Bronchial epithelial cell (primary cell): ENCODE results near the gene MMP25. TPM values are rescaled to one million over a fixed set of nuclear protein-coding genes. Genes with fewer than 3 reads are reported as not detected.
"Not testable (repeated sequence)": the region's sequence is repeated elsewhere in the genome, so short reads cannot be mapped to it uniquely, and the experiment has no call there.

Experiments used
- DNase-seq: peaks from one replicate; pipeline ENCODE4 v3.0.0-alpha.2; 2010; ENCODE audit warnings: low read depth
- FAIRE-seq: peaks from 2 replicates; lab custom pipeline; 2011; peaks lifted over from hg19 to GRCh38; lab: Jason Lieb, UNC
- H3K27me3 ChIP-seq: 2 replicates; pipeline ENCODE4 v1.5.1; 2011; ENCODE audit warnings: low read length; ENCODE audit not compliant: control insufficient read depth, insufficient read depth
- H3K36me3 ChIP-seq: 2 replicates; pipeline ENCODE4 v1.5.1; 2011; ENCODE audit warnings: low read length; ENCODE audit not compliant: control insufficient read depth, insufficient read depth
- H3K4me3 ChIP-seq: 2 replicates; pipeline ENCODE4 v1.5.1; 2011; ENCODE audit warnings: mild to moderate bottlenecking, low read depth, low read length, control low read depth
- total RNA-seq: library from RNA; depleted of rRNA; stranded (reverse); fragments of >200 nt; gene quantifications from 2 replicates; pipeline ENCODE4 v1.2.1, GENCODE V29; 2014
- TF ChIP-seq, protein P1 (sequence below): IDR thresholded peaks from 2 replicates; pipeline ENCODE4 v1.5.1; 2011; ENCODE audit warnings: mild to moderate bottlenecking, moderate library complexity, low read length, control low read depth, inconsistent platforms; ENCODE audit not compliant: insufficient read depth, severe bottlenecking

The MMP25 gene
- total RNA-seq, 1 donor from 2014 or later: under 0.01 TPM

DNA sequence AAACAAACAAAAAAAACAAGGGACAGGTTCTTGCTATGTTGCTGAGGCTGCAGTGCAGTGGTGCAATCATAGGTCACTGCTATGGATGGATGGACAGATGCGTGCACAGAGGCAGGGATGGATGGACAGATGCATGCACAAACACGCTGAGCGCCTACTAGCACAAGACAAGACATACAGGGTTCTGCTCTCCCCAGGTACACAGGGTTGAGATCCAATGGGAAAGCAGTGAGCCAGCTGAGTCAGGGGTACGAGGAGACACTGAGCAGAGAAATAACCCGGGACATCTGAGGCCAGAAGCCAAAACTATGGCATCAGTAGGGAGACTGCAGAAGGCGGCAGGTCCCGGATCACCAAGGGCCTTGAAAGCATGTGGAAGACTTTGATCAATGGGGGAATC lies 25.3 kb downstream of the MMP25 start:
- TF ChIP-seq, protein P1, sequence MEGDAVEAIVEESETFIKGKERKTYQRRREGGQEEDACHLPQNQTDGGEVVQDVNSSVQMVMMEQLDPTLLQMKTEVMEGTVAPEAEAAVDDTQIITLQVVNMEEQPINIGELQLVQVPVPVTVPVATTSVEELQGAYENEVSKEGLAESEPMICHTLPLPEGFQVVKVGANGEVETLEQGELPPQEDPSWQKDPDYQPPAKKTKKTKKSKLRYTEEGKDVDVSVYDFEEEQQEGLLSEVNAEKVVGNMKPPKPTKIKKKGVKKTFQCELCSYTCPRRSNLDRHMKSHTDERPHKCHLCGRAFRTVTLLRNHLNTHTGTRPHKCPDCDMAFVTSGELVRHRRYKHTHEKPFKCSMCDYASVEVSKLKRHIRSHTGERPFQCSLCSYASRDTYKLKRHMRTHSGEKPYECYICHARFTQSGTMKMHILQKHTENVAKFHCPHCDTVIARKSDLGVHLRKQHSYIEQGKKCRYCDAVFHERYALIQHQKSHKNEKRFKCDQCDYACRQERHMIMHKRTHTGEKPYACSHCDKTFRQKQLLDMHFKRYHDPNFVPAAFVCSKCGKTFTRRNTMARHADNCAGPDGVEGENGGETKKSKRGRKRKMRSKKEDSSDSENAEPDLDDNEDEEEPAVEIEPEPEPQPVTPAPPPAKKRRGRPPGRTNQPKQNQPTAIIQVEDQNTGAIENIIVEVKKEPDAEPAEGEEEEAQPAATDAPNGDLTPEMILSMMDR: no peak
- Histone ChIP-seq H3K4me3 (no peak overlapping the region), H3K36me3 (no peaks in the 10 kb centered on the region), H3K27me3 (no peaks in the 10 kb centered on the region)
- FAIRE-seq (no peak), DNase-seq (no peak)

DNA sequence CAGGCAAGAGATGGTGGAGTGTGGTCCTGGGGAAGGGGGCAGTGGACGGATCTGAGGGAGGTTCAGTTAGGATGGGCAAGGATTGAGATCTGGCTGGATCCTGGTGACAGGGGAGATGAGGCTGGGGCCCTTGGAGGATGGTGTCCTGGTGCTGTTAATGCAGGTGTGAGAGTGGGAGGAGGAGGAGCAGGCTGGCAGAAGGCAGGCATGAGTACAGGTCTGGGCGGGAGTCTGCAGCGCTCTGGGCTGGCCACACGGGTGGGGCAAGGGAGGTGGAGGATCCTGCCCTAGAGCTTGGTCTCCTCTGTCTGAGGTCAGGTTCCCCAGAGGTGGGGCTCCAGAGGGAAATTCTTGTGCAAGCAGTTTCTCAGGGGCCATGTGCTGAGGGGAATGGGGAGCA lies 25.8 kb downstream of the MMP25 start:
- DNase-seq, H3K36me3 ChIP-seq, H3K27me3 ChIP-seq, H3K4me3 ChIP-seq: not testable (repeated sequence)
- peak; percentile 77 for FAIRE-seq

DNA sequence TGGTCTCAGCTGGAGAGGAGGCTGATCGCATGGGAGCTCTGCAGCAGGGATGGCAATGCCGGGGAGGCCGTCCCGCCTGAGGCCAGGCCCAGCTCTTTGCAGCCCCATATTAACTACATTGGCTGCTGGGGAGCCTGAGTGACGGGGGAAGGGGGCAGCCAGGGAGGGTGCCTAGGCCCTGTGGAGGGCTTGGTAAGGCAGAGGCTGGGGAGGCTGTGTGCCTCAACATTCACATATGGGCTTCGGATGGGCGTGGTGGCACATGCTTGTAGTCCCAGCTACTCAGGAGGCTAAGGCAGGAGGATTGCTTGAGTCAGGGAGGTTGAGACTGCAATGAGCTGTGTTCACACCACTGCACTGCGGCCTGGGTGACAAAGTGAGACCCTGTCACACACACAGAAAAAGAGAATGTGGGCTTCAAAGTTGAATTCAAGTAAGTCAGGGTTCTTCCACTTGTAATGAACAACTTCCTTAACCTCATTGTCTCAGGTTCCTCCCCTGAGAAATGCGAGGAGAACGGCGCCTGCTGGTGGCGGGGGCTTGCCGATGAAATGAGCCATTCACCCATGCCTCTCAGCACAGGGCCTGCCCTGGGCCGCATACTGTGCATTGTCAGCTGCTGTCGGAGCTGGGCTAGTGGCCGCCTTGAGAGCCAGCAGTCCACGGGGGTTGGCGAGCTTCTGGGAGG lies 26.4 kb downstream of the MMP25 start:
- H3K4me3 ChIP-seq, H3K27me3 ChIP-seq, H3K36me3 ChIP-seq, DNase-seq: not testable (repeated sequence)
- peak; percentile 43 for FAIRE-seq

DNA sequence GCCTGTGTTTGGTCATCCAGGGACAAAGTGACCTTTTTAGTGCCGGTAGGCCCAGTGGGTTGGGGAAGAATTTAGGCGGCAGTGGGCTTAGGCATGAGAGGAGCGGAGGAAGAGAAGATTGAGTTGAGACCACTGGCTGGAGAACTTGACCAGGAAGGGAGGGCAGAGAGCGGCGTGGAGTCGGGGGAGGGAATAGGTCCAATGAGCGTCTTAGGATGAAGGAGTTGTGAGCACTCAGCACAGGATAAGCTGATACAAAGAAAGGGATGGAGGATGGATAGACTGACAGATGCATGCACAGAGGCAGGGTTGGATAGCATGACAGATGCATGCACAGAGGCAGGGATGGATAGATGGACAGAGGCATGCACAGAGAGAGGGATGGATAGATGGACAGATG lies 27.1 kb downstream of the MMP25 start:
- no peak for FAIRE-seq

DNA sequence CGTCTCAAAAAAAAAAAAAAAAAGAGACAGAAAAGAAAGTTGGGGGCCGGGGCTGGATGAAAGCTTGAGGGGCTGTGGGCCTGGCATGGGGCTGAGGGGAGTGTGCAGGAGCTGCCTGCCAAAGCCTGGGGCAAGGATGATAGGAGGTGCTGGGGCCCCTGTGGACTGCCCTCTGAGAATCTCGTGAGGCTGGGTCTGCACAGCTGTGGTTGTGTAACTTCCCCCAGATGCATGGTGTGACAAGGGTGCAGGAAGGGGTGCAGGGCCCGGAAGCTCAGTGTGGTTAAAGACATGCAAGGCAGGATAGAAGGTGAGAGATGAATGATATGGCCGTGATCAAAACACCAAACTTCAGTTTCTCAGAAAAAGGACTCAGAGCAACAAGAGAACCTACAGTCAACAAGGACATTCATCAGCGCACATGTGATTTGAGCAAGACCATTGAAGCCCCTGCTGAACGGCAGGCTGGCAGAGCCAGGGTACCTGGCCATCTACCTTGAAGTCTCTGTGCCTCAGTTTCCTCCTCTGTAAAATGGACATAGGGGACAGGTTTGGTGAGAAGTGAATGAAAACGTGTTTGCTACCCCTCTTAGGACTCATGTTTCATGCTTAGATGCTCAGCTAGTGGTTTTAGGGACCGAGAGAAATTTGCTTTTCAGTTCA lies 28.6 kb downstream of the MMP25 start:
- Histone ChIP-seq H3K27me3 (no peaks in the 10 kb centered on the region), H3K4me3 (no peak overlapping the region), H3K36me3 (no peaks in the 10 kb centered on the region)
- no peak for DNase-seq
- TF ChIP-seq, protein P1: no peak
- FAIRE-seq: no peak

More for the DNA sequence above, 27.1 kb downstream of the MMP25 start:
- Histone ChIP-seq H3K4me3 (no peak overlapping the region), H3K27me3 (no peaks in the 10 kb centered on the region), H3K36me3 (no peaks in the 10 kb centered on the region)
- DNase-seq: no peak
- TF ChIP-seq, protein P1: no peak

DNA sequence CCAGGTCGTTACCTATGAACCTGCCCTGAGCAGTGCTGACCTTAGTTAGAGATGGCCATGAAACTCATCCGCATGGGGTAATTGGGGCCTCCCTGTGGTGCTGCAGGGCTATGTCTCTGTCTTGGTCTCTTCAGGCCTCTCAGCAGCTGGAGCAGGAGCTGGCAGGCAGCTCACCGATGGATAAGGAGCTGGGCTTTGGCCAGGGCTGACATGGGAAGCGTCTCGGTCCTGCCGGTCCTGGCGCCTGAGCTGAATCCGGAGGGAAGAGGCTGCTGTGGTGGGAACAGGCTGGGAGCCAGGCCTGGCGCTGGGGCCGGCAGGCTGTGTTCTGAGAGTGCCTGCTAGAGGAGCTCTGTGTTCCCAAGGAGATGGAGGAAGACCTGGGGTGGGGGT lies 29.2 kb downstream of the MMP25 start:
- TF ChIP-seq, protein P1: no peak
- FAIRE-seq: no peak

DNA sequence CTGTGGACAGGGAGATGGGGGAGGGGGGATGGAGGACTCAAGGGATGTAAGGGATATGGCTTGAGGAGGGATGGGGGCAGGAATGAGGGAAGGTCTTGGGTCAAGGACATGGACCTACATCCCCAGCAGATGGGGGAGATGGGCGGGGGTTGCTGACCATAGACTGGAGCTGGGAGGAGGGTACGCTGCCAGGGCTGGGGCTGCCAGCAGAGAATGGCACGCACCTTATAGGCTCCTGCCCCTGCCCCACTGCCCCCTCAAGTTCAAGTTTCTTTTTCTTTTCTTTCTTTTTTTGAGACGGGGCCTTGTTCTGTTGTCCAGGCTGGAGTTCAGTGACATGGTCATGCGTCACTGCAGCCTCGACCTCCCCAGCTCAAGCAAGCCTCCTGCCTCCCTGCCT lies 29.6 kb downstream of the MMP25 start:
- H3K27me3 ChIP-seq, H3K36me3 ChIP-seq, DNase-seq, H3K4me3 ChIP-seq, FAIRE-seq: not testable (repeated sequence)

More for the DNA sequence above, 29.2 kb downstream of the MMP25 start:
- H3K4me3 ChIP-seq: no peak overlapping the region
- no peak for DNase-seq
- H3K27me3 ChIP-seq: peaks cover under 1% of the 10 kb centered on the region
- H3K36me3 ChIP-seq: no peaks in the 10 kb centered on the region
